H1 (cell line): ENCODE measurements around the gene CCDC83.

Source experiments
- POLR2A ChIP-seq, 2 experiments: IDR thresholded peaks; 1 replicate in 1 of 2; 2 replicates in 1 of 2; pipeline ENCODE4 v1.6.1; 2011; ENCODE audit warnings: low read depth in 2 of 2, low read length in 2 of 2, mild to moderate bottlenecking in 2 of 2; ENCODE audit errors: control extremely low read depth in 1 of 2
- POLR2AphosphoS5 ChIP-seq: IDR thresholded peaks from 2 replicates; pipeline ENCODE4 v1.6.1; 2011; ENCODE audit warnings: low read depth, low read length

DNA sequence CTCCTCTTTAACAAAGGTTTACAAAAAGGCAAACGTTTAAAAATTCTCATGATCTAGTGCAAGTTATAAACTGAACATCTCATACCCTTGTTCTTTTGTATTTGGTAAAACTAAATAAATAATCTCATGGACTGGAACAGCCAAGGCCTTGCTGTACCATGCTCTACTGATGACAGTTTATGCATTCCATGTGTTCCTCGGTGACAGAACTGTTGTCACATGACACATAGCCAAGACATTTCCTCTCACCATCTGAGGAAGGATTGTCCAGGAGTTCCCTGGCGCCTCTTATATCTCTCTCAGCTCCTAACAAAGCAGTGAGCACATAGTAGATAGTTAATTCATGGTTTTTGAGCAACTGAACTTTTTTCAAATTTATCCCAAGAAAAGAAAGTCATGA is 12.6 kb downstream of the CCDC83 start:
- TF ChIP-seq POLR2AphosphoS5 (no peak), POLR2A (IDR thresholded peaks at IDR 0.05; ENCODE audit: control extremely low read depth in 1 of 2, low read depth in 2 of 2, low read length in 2 of 2) (no peak)
